Natural killer cell treated with Interleukin-12 subunit alpha and Interleukin-12 subunit beta and Interleukin-15 and Interleukin-18, amount 100 ng/mL, for 72 hours (primary cell): ENCODE measurements around the gene TCL1B. TPM values are rescaled to one million over a fixed set of nuclear protein-coding genes. Genes with fewer than 3 reads are reported as not detected.
A peak's percentile ranks its signal among the peaks of the same experiment; 100 is the strongest.
"Not testable (repeated sequence)": the region's sequence is repeated elsewhere in the genome, so short reads cannot be mapped to it uniquely, and the experiment has no call there.

Experiments used
- ATAC-seq, 2 donors: fragments of 150-1000 bp; cut with Tn5 transposase in 1 of 2; sonication (Bioruptor Pico), chemical (Tn5 transposase) in 1 of 2; 2 replicates each; pipeline ENCODE4 v1.10.0; 2021
- DNase-seq: peaks from one replicate; pipeline ENCODE4 v3.0.0; 2022; ENCODE audit warnings: low spot score
- H3K27ac Mint-ChIP-seq, 2 donors: 1 replicate in 1 of 2; 2 replicates in 1 of 2; pipeline ENCODE4 v1.8.0; 2022; ENCODE audit warnings: mixed read lengths in 2 of 2, mild to moderate bottlenecking in 1 of 2, moderate library complexity in 1 of 2
- H3K27me3 Mint-ChIP-seq, 2 donors: 1 replicate in 1 of 2; 2 replicates in 1 of 2; pipeline ENCODE4 v1.8.0; 2022; ENCODE audit warnings: mixed read lengths in 2 of 2
- H3K36me3 Mint-ChIP-seq: one replicate; pipeline ENCODE4 v1.8.0; 2022; ENCODE audit warnings: mixed read lengths
- H3K4me1 Mint-ChIP-seq, 2 donors: 1 replicate in 1 of 2; 2 replicates in 1 of 2; pipeline ENCODE4 v1.8.0; 2022; ENCODE audit warnings: low read depth in 2 of 2, mixed read lengths in 2 of 2, mild to moderate bottlenecking in 1 of 2
- H3K4me3 Mint-ChIP-seq: one replicate; pipeline ENCODE4 v1.8.0; 2022; ENCODE audit warnings: mixed read lengths
- H3K9me3 Mint-ChIP-seq: 2 replicates; pipeline ENCODE4 v1.8.0; 2022; ENCODE audit warnings: mixed read lengths
- total RNA-seq, 2 donors: library from RNA; stranded (reverse); gene quantifications; one replicate each; pipeline ENCODE4 v1.2.3, GENCODE V29; 2022

Gene TCL1B
- total RNA-seq, 2 donors from 2014 or later = not detected

DNA sequence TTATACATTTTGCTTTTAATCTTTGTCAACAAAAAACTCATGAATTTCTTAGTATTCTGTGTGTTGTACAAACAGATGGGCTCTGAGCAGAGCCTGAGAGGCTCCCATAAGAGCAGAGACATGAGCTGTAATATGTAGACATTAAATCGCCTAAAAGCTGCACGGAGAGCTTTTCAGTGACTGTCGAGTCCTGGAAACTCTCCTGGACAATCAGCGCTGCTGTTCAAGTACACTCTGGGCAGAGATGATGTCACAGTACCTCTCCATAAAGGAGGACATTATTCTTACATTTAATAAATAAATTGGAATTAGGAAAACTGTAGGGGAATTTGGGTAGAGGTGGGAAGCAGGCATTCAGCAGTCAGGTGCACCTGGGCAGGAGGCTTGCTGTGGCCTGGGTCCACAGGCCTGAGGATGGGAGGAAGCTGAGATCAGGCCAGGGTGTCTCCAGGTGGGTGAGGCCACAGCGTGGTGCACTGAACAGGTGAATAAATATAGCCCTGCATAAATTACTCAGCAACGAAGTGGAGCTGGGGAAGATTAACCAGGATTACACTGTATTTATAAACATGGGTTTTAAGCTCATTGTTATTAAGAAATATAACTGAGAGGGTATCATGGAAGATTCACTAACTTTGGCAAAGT lies 41.0 kb downstream of the TCL1B start:
- Mint-ChIP-seq H3K4me1 (no peaks in the 10 kb centered on the region), H3K27me3 (peaks cover 30 to 44% of the 10 kb centered on the region in 2 donors), H3K36me3 (peaks cover 7% of the 10 kb centered on the region), H3K4me3 (no peak overlapping the region), H3K9me3 (peaks cover 11% of the 10 kb centered on the region), H3K27ac (no peak overlapping the region)
- ATAC-seq (no peak), DNase-seq (no peak)

DNA sequence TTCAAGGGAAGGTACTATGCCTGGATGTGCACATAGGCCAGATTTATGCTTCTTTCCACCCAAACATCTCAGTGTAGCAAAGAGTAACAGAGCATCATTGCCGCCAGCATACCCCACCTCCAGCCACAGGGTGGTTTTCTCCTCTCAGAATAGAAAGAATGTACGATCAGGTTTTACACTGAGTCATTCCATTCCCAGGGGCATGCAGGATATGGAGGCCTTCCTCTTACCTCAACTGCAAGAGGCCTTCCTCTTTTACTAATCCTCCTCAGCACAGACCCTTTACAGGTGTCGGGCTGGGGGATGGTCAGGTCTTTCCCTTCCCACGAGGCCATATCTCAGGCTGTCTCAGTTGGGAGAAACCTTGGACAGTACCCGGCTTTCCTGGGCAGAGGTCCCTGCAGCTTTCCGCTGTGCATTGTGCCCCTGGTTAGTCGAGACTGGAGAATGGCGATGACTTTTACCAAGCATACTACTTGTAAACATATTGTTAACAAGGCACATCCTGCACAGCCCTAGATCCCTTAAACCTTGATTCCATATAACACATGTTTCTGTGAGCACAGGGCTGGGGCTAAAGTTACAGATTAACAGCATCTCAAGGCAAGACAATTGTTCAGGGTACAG lies 43.3 kb downstream of the TCL1B start:
- not testable (repeated sequence) for H3K4me1 Mint-ChIP-seq, H3K4me3 Mint-ChIP-seq, ATAC-seq, H3K9me3 Mint-ChIP-seq, DNase-seq, H3K36me3 Mint-ChIP-seq, H3K27ac Mint-ChIP-seq
- H3K27me3 Mint-ChIP-seq = peaks cover 24 to 36% of the 10 kb centered on the region in 2 donors

- Mint-ChIP-seq H3K4me3 (no peak overlapping the region), H3K27ac (no peak overlapping the region), H3K36me3 (no peaks in the 10 kb centered on the region), H3K9me3 (no peaks in the 10 kb centered on the region), H3K27me3 (peaks cover 24 to 42% of the 10 kb centered on the region in 2 donors), H3K4me1 (no peaks in the 10 kb centered on the region)
- DNase-seq (no peak), ATAC-seq (no peak)
Measured at GRCh38 chr14:95730126-95730525, 43.9 kb downstream of the TCL1B start.

DNA sequence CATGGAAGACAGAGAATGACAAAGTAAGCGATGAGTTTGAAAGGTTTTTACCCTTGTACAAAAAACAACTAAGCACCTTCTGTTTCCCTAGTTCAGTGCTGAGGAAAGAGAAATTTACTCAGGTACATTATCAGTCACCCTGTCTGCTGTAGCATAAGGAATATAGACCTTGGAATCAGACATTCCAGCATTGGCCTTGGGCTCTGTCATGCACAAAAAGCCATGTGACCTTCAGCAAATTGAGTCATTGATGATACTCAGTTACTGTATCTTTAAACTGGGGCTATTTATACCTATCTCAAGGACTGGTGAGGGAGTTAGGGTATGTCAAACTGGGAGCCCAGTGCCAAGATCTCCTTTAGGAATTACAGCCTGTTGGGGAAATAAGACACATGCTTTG lies 47.0 kb downstream of the TCL1B start:
- Mint-ChIP-seq H3K27ac (no peak overlapping the region), H3K4me3 (no peak overlapping the region), H3K9me3 (no peaks in the 10 kb centered on the region), H3K4me1 (no peaks in the 10 kb centered on the region), H3K36me3 (no peaks in the 10 kb centered on the region), H3K27me3 (peaks cover 16 to 41% of the 10 kb centered on the region in 2 donors)
- DNase-seq = no peak
- ATAC-seq = no peak

- peaks cover 8% of the 10 kb centered on the region in 2 donors for H3K4me1 Mint-ChIP-seq
Measured at GRCh38 chr14:95739356-95739755, 53.1 kb downstream of the TCL1B start.

GRCh38 chr14:95741038-95741490 lies 54.8 kb downstream of the TCL1B start:
- H3K36me3 Mint-ChIP-seq = peaks cover 6% of the 10 kb centered on the region
- H3K27me3 Mint-ChIP-seq = peaks cover 8 to 18% of the 10 kb centered on the region in 2 donors
- peaks cover 6% of the 10 kb centered on the region for H3K9me3 Mint-ChIP-seq

More at GRCh38 chr14:95739356-95739755, 53.1 kb downstream of the TCL1B start:
- no peak overlapping the region for H3K4me3 Mint-ChIP-seq
- DNase-seq (no peak), ATAC-seq (no peak)
- peaks cover 6% of the 10 kb centered on the region for H3K36me3 Mint-ChIP-seq
- peaks cover 6% of the 10 kb centered on the region for H3K9me3 Mint-ChIP-seq
- H3K27me3 Mint-ChIP-seq = peaks cover 8 to 33% of the 10 kb centered on the region in 2 donors
- peak overlapping the region; percentile 1 to 14 for H3K27ac Mint-ChIP-seq

GRCh38 chr14:95741781-95742180 lies 55.6 kb downstream of the TCL1B start:
- H3K9me3 Mint-ChIP-seq = peaks cover 6% of the 10 kb centered on the region
- no peak for DNase-seq
- H3K27ac Mint-ChIP-seq = no peak overlapping the region
- peaks cover 8% of the 10 kb centered on the region in 2 donors for H3K4me1 Mint-ChIP-seq
- H3K27me3 Mint-ChIP-seq = peaks cover 5 to 13% of the 10 kb centered on the region in 2 donors
- peaks cover 6% of the 10 kb centered on the region for H3K36me3 Mint-ChIP-seq
- no peak overlapping the region for H3K4me3 Mint-ChIP-seq
- peak in 1 of 2 donors; percentile 34 for ATAC-seq

More at GRCh38 chr14:95741038-95741490, 54.8 kb downstream of the TCL1B start:
- Mint-ChIP-seq H3K27ac (no peak overlapping the region), H3K4me1 (peaks cover 8% of the 10 kb centered on the region in 2 donors), H3K4me3 (no peak overlapping the region)
- ATAC-seq (peak in 1 of 2 donors; percentile 16), DNase-seq (no peak)

Other genes with a start within 250 kb of the TCL1B start
- gene SYNE3, start 169.8 kb upstream of the TCL1B start, total RNA-seq = 10 to 100 TPM; 46.9 to 62.4 TPM
- 10 to 100 TPM; 35.5 to 36.1 TPM for gene GLRX5, start 151.4 kb upstream of the TCL1B start, total RNA-seq
- under 1 TPM in 1 of 2 donors, not detected in 1; 0.61 TPM for gene TCL1A, start 27.7 kb downstream of the TCL1B start, total RNA-seq
- not detected for gene TUNAR, start 190.4 kb downstream of the TCL1B start, total RNA-seq